Brain pericyte (primary cell): ENCODE measurements around the gene ABCC3.
"Not testable (repeated sequence)": the region's sequence is repeated elsewhere in the genome, so short reads cannot be mapped to it uniquely, and the experiment has no call there.

Experiments
- DNase-seq: peaks from one replicate; pipeline ENCODE4 v3.0.0-alpha.2; 2012; ENCODE audit warnings: low read depth, low spot score

ABCC3 gene

GRCh38 chr17:50666316-50666715, 31.6 kb downstream of the ABCC3 start:
- no peak for DNase-seq

DNA sequence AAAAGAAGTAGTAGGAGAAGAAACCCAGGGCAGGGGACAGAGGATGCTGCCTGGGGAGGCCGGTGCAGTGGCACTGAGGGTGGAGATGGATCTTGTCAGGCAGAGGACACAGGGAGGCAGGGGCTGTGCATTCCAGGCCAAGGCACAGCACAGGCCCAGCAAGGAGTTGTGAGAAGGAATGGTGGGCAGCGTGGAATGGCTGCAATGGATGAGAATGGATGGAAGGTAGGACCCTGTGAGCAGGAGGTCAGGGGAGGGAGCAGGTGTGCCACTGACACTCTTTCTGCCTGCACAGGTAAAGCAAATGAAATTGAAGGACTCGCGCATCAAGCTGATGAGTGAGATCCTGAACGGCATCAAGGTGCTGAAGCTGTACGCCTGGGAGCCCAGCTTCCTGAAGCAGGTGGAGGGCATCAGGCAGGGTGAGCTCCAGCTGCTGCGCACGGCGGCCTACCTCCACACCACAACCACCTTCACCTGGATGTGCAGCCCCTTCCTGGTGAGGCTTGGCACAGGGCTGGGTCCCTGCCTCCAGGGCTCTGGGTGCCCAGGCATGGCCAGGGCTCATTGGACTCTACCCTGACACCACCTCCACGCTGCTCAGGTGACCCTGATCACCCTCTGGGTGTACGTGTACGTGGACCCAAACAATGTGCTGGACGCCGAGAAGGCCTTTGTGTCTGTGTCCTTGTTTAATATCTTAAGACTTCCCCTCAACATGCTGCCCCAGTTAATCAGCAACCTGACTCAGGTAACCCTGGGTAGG, 32.8 kb downstream of the ABCC3 start:
- DNase-seq: no peak

DNA sequence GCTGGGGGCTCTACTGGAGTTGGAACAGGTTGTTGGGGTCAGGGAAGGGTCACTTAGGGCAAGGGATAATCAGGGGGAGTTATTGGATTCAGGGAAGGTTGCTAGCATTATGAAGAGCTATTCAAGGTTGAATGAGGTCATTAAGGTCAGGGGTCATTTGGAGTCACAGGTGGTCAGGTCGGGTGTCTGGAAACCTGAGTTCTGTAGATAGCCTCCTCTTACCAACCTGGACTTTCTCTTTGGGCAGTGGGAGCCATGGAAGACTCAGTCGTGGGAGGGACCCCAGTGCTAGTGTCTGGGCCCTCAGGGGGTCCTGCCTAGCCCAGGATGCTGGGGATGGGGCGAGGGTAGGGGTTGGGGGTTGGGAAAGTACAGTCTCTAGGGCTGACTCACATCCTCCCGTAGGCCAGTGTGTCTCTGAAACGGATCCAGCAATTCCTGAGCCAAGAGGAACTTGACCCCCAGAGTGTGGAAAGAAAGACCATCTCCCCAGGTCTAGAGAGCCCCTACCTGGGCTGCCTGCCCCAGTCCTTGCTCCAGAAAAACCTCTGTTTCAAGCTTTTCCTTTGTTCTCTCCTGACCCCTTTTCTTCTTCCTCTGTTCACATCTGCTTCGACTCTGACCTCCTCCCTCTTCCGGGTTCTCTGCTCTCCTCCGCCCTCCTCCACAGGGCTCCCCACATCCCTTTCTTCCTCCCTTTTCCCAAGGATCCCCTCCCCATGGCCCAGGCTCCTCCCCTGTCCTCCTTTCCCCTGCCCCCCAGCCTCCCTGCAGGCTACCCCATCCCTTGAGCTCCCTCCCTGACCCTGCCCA, 33.5 kb downstream of the ABCC3 start:
- no peak for DNase-seq

DNA sequence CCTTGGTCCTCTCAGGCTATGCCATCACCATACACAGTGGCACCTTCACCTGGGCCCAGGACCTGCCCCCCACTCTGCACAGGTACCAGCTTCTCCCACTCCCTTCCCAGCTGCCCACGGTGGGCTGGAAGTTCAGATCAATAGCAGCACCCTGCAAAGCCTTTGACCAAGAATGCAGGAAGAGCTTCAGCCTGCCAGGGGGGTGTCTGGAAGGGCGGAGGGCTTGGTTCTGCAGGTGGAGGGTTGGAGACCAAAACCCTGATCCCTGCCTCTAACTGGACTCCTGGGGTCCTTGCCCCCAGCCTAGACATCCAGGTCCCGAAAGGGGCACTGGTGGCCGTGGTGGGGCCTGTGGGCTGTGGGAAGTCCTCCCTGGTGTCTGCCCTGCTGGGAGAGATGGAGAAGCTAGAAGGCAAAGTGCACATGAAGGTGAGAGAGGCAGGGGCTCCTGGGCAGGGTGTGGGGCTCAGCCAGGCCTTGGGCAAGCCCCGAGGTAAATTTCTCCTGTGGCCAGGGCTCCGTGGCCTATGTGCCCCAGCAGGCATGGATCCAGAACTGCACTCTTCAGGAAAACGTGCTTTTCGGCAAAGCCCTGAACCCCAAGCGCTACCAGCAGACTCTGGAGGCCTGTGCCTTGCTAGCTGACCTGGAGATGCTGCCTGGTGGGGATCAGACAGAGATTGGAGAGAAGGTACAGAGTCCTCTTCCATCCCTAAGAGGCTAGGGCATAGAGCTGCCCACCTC, 34.3 kb downstream of the ABCC3 start:
- DNase-seq: no peak

GRCh38 chr17:50672071-50672470, 37.4 kb downstream of the ABCC3 start:
- no peak for DNase-seq

- no peak for DNase-seq
Observed at GRCh38 chr17:50672831-50673551, 38.3 kb downstream of the ABCC3 start.

GRCh38 chr17:50675190-50675589, 40.5 kb downstream of the ABCC3 start:
- no peak for DNase-seq

GRCh38 chr17:50675627-50676026, 40.9 kb downstream of the ABCC3 start:
- DNase-seq: no peak

DNA sequence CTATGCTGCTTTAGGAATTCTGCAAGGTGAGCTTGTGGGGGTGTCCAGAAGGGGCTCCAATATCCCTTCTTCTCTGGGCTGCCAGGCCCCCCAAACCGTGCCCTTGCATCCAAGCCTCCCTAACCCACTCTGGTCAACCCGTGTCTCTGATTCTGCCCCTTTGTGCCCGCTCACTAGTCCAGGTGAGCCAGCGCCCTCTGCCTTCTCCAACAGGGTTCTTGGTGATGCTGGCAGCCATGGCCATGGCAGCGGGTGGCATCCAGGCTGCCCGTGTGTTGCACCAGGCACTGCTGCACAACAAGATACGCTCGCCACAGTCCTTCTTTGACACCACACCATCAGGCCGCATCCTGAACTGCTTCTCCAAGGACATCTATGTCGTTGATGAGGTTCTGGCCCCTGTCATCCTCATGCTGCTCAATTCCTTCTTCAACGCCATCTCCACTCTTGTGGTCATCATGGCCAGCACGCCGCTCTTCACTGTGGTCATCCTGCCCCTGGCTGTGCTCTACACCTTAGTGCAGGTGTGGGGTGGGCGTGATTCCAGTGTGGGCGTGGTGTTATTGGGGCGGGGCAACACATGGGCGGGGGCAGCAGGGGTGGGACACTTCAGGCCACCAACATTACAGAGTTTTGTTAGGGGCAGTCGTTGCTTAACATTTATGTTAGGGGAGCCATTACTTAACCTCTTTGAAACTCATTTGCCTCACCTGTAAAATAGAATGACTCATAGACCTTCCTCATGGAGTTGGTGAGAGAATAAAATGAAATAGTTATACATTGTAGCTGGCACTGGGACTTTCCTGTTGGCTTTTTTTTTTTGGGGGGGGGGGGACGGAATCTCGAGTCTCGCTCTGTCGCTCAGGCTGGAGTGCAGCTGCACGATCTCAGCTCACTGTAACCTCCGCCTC, 41.6 kb downstream of the ABCC3 start:
- no peak for DNase-seq

DNA sequence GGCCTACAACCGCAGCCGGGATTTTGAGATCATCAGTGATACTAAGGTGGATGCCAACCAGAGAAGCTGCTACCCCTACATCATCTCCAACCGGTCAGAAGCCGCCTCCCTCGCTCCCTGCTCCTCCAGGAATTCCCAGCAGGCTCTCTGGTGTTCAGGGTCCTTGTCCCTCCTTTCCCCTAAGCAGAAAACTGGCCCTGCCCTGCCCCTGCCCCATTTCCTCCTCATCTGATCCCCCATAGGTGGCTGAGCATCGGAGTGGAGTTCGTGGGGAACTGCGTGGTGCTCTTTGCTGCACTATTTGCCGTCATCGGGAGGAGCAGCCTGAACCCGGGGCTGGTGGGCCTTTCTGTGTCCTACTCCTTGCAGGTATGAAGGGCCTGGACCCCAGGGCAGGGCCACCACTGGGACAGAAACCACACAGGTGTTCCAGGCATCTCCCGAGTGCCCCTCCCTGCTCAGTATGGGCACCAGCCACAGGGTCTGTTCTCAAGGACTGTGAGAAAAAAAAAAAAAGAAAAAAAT, 43.2 kb downstream of the ABCC3 start:
- DNase-seq: no peak

DNA sequence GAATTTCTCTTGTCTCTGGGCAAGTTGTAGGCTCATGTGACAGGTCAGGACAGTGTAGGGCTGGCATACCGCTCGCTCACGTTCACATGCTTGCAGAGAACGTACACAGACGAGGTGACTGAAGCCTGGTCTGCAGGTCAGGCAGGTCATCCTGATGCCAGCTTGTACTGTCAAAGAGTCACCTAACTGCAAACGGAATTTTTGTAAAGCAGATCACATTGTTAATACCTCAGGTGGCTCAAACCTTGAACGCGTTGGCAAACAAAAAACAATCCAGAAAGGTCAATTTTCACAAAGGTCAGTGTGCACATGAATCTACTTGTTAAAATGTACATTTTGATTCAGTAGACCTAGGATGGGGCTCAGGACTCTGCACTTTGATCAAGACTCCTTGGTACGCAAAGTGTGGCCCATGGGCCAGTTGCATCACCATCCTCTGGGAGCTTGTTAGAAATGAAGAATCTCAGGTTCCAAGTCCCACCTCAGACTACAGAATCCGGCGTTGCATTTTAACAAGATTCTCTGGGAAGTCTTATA, 44.4 kb downstream of the ABCC3 start:
- no peak for DNase-seq

GRCh38 chr17:50680126-50680525, 45.4 kb downstream of the ABCC3 start:
- DNase-seq: no peak

GRCh38 chr17:50680543-50681262, 46.0 kb downstream of the ABCC3 start:
- not testable (repeated sequence) for DNase-seq

DNA sequence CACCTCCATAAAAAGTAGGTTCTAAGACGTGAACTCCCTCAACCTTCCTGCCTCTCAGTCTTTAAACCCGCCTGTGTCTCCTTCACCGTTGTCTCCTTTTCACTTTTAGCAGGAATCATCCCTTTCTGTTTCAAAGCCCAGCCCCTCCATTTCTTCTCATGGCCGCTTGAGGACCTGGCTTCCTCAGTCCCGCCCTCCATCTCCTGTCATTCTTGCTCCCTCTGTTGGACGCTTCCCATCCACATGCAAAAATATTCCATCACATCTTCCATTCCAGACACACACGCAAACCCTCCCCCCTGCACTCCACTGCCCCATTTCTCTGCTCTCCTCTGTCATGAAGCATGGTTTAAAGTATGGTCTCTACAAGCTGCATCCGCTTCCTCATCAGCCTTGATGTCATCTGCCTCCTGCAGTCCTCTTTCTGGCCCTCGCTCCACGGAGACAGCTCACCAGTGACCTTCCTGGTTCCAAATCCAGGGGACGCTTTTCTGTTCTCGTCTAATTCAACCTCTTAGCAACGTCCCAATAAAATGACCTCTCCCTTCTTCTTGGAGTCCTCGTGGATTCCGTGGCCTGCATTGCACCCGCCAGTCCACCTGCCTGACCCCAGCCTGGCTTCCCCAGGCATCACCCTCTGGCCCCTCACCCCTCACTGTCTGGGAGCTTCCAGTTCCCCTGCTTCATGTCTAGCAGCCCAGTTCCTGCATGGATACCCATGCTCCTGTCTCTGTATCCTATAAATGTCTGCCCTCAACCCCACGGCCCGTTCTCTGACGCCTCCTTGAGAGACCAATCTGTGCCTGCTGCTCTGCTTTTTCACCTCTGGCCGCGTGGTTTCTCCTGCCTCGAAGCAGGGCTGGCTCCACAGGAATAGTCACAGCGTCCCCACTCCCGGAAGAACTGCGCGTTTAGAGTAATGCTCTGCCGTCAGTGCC, 46.9 kb downstream of the ABCC3 start:
- no peak for DNase-seq

- DNase-seq: no peak
Observed at GRCh38 chr17:50682441-50682840, 47.8 kb downstream of the ABCC3 start.

- no peak for DNase-seq
Observed at GRCh38 chr17:50682938-50683337, 48.3 kb downstream of the ABCC3 start.

DNA sequence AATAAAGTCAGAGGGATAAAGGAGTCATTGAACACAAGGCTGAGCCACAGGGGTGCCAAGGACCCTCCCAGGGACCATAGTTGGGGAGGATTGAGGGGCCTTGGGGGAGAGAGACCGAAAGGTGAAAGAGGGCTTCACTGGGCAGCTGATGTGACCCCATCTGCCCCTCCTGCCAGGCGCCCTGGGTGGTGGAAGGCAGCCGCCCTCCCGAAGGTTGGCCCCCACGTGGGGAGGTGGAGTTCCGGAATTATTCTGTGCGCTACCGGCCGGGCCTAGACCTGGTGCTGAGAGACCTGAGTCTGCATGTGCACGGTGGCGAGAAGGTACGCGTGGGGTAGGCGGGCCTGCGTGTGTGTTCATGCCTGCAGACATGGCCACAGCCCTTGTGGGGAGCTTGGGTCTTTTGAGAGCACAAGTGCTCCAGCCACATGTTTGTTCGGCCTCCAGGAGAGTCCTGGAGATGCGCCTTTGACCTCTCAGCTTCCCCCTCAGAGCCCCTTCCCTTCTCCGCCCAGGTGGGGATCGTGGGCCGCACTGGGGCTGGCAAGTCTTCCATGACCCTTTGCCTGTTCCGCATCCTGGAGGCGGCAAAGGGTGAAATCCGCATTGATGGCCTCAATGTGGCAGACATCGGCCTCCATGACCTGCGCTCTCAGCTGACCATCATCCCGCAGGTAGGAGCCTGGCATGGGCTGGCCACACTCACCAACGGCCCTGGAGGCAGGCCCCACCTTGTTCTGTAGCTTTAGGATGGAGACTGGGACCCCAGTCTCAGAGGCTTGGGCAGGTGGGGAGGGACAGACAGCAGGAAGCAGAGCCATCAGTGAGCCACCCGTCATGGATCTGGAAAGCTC, 49.0 kb downstream of the ABCC3 start:
- no peak for DNase-seq

DNA sequence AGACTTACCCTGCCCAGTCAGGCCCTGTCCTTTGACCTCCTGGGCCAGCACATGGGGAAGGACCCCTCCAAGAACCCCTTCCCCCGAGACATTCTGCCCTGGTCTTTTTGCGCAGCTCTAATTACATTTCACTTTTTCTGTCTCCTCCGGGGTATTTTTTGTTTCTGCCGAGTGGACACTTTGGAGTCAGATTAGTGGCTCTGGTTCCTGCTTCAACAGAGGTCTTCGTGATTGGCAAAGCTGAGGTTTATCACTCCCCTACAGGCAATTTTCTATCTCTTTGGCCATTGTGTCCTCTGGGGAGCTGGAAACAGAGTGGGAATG, 49.6 kb downstream of the ABCC3 start:
- no peak for DNase-seq
